Measurements from ENCODE around the gene ENDOV.

GRCh38 chr17:80474961-80475909 is 60.3 kb downstream of the ENDOV start:
- TF ChIP-seq POLR2A (IDR thresholded peaks at IDR 0.05), result no peak
- TF ChIP-seq CTCF (IDR thresholded peaks at IDR 0.05), result no peak

Measured in suprapubic skin (tissue), 3 donors.